ENCODE results near the gene KRT13. TPM values are rescaled to one million over a fixed set of nuclear protein-coding genes. Genes with fewer than 3 reads are reported as not detected.

The KRT13 gene
- total RNA-seq, 1 donor from 2014 or later: not detected

DNA sequence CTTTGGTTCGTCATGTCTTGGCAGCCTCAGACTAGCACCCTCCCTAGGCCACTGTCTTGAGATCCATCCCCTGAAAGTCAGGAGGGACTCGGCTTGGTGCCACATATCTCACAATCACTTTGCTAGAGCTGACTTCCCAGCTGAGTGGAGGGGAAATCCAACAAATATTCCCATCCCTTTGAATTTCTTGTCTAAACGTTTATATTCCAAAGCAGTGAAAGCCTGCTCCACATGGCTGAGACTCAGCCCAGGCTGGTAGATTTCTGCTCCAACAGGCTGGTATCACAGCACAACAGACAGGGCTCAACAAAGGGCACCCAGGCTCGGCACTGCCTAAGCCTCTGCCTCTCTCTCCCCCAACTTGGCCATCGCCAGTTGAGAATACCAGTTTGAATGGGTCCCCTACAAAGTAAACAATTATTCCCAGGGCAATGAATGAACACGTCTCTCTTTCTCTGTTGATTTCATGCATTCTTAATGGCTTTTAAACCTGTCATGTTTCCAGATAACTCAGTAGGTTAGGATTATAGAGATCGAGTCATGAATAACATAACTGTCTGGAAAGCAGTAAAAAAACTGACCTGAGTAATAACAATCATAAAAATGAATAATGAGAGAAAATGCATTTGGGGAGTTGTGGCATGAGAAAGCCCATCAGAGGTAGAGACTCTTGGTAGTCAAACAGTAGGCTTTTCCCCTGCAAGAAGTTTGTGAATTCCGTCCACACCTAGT is 1.0 kb downstream of the KRT13 start:
- peaks cover 13% of the 10 kb centered on the region for H3K27me3 Mint-ChIP-seq (ENCODE audit: unreplicated experiment)
- no peak for DNase-seq (ENCODE audit: low spot score)
- no peak overlapping the region for H3K4me3 Mint-ChIP-seq (ENCODE audit: unreplicated experiment)
- peaks cover 3% of the 10 kb centered on the region for H3K4me1 Mint-ChIP-seq (ENCODE audit: unreplicated experiment)
- no peak for TF ChIP-seq CTCF (IDR thresholded peaks at IDR 0.05; ENCODE audit: unreplicated experiment)
- H3K27ac Mint-ChIP-seq (ENCODE audit: unreplicated experiment): no peak overlapping the region
- H3K9me3 Mint-ChIP-seq (ENCODE audit: unreplicated experiment): no peaks in the 10 kb centered on the region
- H3K36me3 Mint-ChIP-seq (ENCODE audit: low read depth, unreplicated experiment): no peaks in the 10 kb centered on the region

- Mint-ChIP-seq H3K4me3 (ENCODE audit: unreplicated experiment) (no peak overlapping the region), H3K9me3 (ENCODE audit: unreplicated experiment) (no peaks in the 10 kb centered on the region), H3K27ac (ENCODE audit: unreplicated experiment) (no peak overlapping the region), H3K4me1 (ENCODE audit: unreplicated experiment) (peaks cover 3% of the 10 kb centered on the region), H3K27me3 (ENCODE audit: unreplicated experiment) (peaks cover 18% of the 10 kb centered on the region), H3K36me3 (ENCODE audit: low read depth, unreplicated experiment) (peaks cover 2% of the 10 kb centered on the region)
- no peak for DNase-seq (ENCODE audit: low spot score)
- TF ChIP-seq CTCF (IDR thresholded peaks at IDR 0.05; ENCODE audit: unreplicated experiment): no peak
These were observed 2.2 kb downstream of the KRT13 start for GRCh38 chr17:41503202-41503601.

GRCh38 chr17:41500131-41500911 is 5.1 kb downstream of the KRT13 start:
- H3K27me3 Mint-ChIP-seq (ENCODE audit: unreplicated experiment): peaks cover 15% of the 10 kb centered on the region
- TF ChIP-seq CTCF (IDR thresholded peaks at IDR 0.05; ENCODE audit: unreplicated experiment): no peak
- H3K36me3 Mint-ChIP-seq (ENCODE audit: low read depth, unreplicated experiment): peaks cover 5% of the 10 kb centered on the region
- no peak overlapping the region for H3K4me3 Mint-ChIP-seq (ENCODE audit: unreplicated experiment)
- H3K9me3 Mint-ChIP-seq (ENCODE audit: unreplicated experiment): no peaks in the 10 kb centered on the region
- H3K4me1 Mint-ChIP-seq (ENCODE audit: unreplicated experiment): peaks cover 3% of the 10 kb centered on the region
- DNase-seq (ENCODE audit: low spot score): no peak
- H3K27ac Mint-ChIP-seq (ENCODE audit: unreplicated experiment): no peak overlapping the region

DNA sequence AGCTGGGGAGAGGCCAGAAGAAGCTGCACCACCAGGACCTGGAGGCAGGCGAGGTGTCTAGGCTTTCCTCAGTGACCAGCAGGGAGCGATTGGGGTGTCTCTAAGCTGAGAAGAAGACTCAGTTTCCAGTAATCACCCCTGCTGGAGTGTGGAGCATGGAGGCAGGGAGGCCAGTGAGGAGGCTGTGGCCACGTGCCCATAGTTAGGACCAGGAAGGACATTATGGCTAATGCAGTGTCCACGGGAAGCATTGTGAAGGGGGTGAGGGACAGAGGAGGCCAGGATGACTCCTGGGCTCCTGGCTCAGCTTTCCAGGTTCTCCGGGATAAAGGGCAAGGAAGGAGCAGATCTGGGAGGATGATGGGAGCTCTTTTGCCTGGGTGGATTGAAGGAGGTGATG is 5.7 kb downstream of the KRT13 start:
- Mint-ChIP-seq H3K27me3 (ENCODE audit: unreplicated experiment) (peaks cover 15% of the 10 kb centered on the region), H3K27ac (ENCODE audit: unreplicated experiment) (no peak overlapping the region), H3K4me3 (ENCODE audit: unreplicated experiment) (no peak overlapping the region), H3K36me3 (ENCODE audit: low read depth, unreplicated experiment) (peaks cover 5% of the 10 kb centered on the region), H3K4me1 (ENCODE audit: unreplicated experiment) (peaks cover 3% of the 10 kb centered on the region), H3K9me3 (ENCODE audit: unreplicated experiment) (no peaks in the 10 kb centered on the region)
- DNase-seq (ENCODE audit: low spot score): no peak
- TF ChIP-seq CTCF (IDR thresholded peaks at IDR 0.05; ENCODE audit: unreplicated experiment): no peak

DNA sequence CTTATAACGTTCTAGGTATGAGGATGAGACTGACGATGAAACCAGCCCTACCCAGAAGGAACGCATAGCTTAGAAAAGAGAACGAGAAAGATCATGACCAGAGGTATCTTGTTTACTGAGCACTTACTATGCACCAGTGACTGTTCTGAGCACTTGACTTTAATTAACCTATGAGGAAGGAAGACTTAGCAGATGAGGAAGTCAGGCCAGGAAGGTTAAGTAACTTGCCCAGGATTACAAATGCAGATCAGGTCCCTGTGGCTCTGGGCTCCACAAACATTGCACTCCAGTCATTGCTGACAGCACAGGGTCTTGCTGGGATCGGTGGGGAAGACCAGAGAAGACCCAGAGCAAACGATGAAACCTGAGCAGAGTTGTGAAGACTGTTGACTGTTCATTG is 7.1 kb downstream of the KRT13 start:
- H3K9me3 Mint-ChIP-seq (ENCODE audit: unreplicated experiment): no peaks in the 10 kb centered on the region
- peaks cover 5% of the 10 kb centered on the region for H3K36me3 Mint-ChIP-seq (ENCODE audit: low read depth, unreplicated experiment)
- peaks cover 16% of the 10 kb centered on the region for H3K27me3 Mint-ChIP-seq (ENCODE audit: unreplicated experiment)
- H3K27ac Mint-ChIP-seq (ENCODE audit: unreplicated experiment): no peak overlapping the region
- TF ChIP-seq CTCF (IDR thresholded peaks at IDR 0.05; ENCODE audit: unreplicated experiment): no peak
- H3K4me3 Mint-ChIP-seq (ENCODE audit: unreplicated experiment): no peak overlapping the region
- no peak for DNase-seq (ENCODE audit: low spot score)
- peaks cover 3% of the 10 kb centered on the region for H3K4me1 Mint-ChIP-seq (ENCODE audit: unreplicated experiment)
